Measurements from ENCODE around the gene EMC8. TPM values are rescaled to one million over a fixed set of nuclear protein-coding genes. Genes with fewer than 3 reads are reported as not detected.

Gene EMC8
- total and polyA plus RNA-seq, 2 donors from 2014 or later, result 20.9 to 24.7 TPM

- Histone ChIP-seq H3K4me3 (ENCODE audit: low read length in 3 of 3) (no peak overlapping the region), H3K9me3 (ENCODE audit: control insufficient read depth in 2 of 3, insufficient read depth in 1 of 3, low read length in 3 of 3) (no peaks in the 10 kb centered on the region), H3K27me3 (ENCODE audit: control insufficient read depth, insufficient read depth, low read length) (peaks cover 3% of the 10 kb centered on the region), H3K36me3 (ENCODE audit: control insufficient read depth in 2 of 3, insufficient read depth in 3 of 3, low read length in 3 of 3) (no peaks in the 10 kb centered on the region), H3K27ac (ENCODE audit: low read depth in 2 of 2, low read length in 2 of 2) (no peak overlapping the region), H3K4me1 (ENCODE audit: control insufficient read depth in 2 of 3, insufficient read depth in 2 of 3, low read depth in 1 of 3, low read length in 3 of 3) (no peaks in the 10 kb centered on the region), H3K9ac (ENCODE audit: low read length in 3 of 3) (no peak overlapping the region)
- FAIRE-seq (no peak), DNase-seq (no peak)
- TF ChIP-seq, protein P1, sequence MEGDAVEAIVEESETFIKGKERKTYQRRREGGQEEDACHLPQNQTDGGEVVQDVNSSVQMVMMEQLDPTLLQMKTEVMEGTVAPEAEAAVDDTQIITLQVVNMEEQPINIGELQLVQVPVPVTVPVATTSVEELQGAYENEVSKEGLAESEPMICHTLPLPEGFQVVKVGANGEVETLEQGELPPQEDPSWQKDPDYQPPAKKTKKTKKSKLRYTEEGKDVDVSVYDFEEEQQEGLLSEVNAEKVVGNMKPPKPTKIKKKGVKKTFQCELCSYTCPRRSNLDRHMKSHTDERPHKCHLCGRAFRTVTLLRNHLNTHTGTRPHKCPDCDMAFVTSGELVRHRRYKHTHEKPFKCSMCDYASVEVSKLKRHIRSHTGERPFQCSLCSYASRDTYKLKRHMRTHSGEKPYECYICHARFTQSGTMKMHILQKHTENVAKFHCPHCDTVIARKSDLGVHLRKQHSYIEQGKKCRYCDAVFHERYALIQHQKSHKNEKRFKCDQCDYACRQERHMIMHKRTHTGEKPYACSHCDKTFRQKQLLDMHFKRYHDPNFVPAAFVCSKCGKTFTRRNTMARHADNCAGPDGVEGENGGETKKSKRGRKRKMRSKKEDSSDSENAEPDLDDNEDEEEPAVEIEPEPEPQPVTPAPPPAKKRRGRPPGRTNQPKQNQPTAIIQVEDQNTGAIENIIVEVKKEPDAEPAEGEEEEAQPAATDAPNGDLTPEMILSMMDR (IDR thresholded peaks at IDR 0.05; ENCODE audit: borderline replicate concordance, extremely low read depth, insufficient read depth), result no peak
- intact Hi-C loops (cut with DNase I), result no loop called here
These were observed 31.5 kb upstream of the EMC8 start for GRCh38 chr16:85830821-85831220.

DNA sequence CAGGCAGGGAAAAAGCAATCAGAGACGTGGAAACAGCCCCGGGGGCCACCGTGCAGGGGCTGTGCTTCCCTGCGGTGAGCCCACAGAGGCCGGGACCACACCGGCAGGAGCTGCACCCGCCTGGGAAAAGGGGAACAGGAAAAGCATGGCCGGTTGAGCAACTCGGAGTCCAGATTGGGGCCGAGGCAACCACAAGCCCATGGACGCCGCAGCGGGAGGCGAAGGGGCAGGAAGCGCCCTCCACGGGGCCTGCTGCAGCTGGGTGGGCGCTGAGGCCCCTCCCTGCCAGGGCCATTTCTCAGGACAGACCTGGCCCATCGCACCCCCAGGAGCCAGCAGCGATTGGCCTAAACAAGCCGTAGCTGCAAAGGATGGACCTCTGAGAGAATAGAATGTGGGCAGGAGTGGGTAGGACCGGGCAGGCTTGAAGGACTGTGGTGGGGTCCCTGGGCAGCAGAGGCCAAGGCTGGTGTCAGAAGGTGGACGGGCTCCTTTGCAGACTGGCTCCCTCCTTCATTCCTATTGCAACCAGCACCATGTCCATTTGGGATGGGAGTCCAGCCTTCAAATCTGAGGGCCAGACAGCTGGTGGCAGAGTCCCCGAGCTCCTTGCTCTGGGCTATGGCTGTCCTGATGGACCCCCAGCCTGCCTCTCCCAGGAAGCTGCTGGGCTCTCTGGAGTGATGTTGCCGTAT lies 30.6 kb upstream of the EMC8 start:
- TF ChIP-seq, protein P1 (IDR thresholded peaks at IDR 0.05; ENCODE audit: borderline replicate concordance, extremely low read depth, insufficient read depth), result no peak
- no peak overlapping the region for H3K9ac ChIP-seq (ENCODE audit: low read length in 3 of 3)
- DNase-seq, result peak in 1 of 5 donors; percentile 46
- H3K27ac ChIP-seq (ENCODE audit: low read depth in 2 of 2, low read length in 2 of 2), result no peak overlapping the region
- no peak overlapping the region for H3K4me3 ChIP-seq (ENCODE audit: low read length in 3 of 3)
- FAIRE-seq, result no peak
- intact Hi-C loops (cut with DNase I), result loop anchor here (10.0 kb wide), 1 partner anchor 185 kb away; no protein-coding TSS in a partner anchor
- H3K36me3 ChIP-seq (ENCODE audit: control insufficient read depth in 2 of 3, insufficient read depth in 3 of 3, low read length in 3 of 3), result no peaks in the 10 kb centered on the region
- H3K4me1 ChIP-seq (ENCODE audit: control insufficient read depth in 2 of 3, insufficient read depth in 2 of 3, low read depth in 1 of 3, low read length in 3 of 3), result no peaks in the 10 kb centered on the region
- no peaks in the 10 kb centered on the region for H3K9me3 ChIP-seq (ENCODE audit: control insufficient read depth in 2 of 3, insufficient read depth in 1 of 3, low read length in 3 of 3)
- H3K27me3 ChIP-seq (ENCODE audit: control insufficient read depth, insufficient read depth, low read length), result peaks cover 3% of the 10 kb centered on the region

DNA sequence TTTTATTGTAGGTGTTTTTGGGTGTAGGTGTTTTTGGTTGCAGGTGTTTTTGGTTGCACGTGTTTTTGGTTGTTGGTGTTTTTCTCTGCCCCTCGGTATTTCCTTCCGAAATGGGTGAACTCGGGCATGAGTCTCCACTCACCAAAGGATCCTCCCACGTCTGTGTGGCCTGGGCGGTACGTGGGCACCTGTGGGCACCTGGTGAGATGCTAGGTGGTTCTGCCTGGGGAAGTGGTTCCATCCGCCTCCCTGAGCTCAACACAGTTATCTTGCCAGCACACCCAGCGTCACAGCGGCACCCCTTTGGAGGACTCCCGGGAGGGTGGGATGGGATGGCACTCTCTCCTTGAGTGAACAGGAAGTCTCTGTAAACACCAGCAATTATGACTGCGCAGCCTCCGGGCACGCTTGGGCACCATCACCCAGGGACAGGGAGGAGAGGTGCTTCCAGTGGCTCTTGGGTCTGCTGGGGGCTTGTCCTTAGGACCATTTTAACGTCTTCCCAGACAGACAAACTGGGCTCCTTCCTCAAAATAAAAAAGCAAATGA lies 29.9 kb upstream of the EMC8 start:
- no peak overlapping the region for H3K27ac ChIP-seq (ENCODE audit: low read depth in 2 of 2, low read length in 2 of 2)
- DNase-seq, result peak in 1 of 5 donors; percentile 54
- H3K27me3 ChIP-seq (ENCODE audit: control insufficient read depth, insufficient read depth, low read length), result peaks cover 3% of the 10 kb centered on the region
- no peaks in the 10 kb centered on the region for H3K4me1 ChIP-seq (ENCODE audit: control insufficient read depth in 2 of 3, insufficient read depth in 2 of 3, low read depth in 1 of 3, low read length in 3 of 3)
- no peaks in the 10 kb centered on the region for H3K9me3 ChIP-seq (ENCODE audit: control insufficient read depth in 2 of 3, insufficient read depth in 1 of 3, low read length in 3 of 3)
- H3K36me3 ChIP-seq (ENCODE audit: control insufficient read depth in 2 of 3, insufficient read depth in 3 of 3, low read length in 3 of 3), result no peaks in the 10 kb centered on the region
- H3K9ac ChIP-seq (ENCODE audit: low read length in 3 of 3), result no peak overlapping the region
- FAIRE-seq, result no peak
- intact Hi-C loops (cut with DNase I), result loop anchor here (10.0 kb wide), 1 partner anchor 186 kb away; no protein-coding TSS in a partner anchor
- TF ChIP-seq, protein P1 (IDR thresholded peaks at IDR 0.05; ENCODE audit: borderline replicate concordance, extremely low read depth, insufficient read depth), result no peak
- no peak overlapping the region for H3K4me3 ChIP-seq (ENCODE audit: low read length in 3 of 3)

Measured in kidney (tissue), 14 donors.